CD4-positive, alpha-beta T cell treated with Interleukin-6 at 100 ng/mL for 8 hours (primary cell): ENCODE measurements around the gene GAB2.
"Not testable (repeated sequence)": the region's sequence is repeated elsewhere in the genome, so short reads cannot be mapped to it uniquely, and the experiment has no call there.

Experiments
- DNase-seq: peaks from one replicate; pipeline ENCODE4 v3.0.0-alpha.2; 2020; ENCODE audit warnings: mixed read lengths, low spot score

The GAB2 gene

GRCh38 chr11:78313181-78313795 is 104.3 kb downstream of the GAB2 start:
- DNase-seq: no peak

- no peak for DNase-seq
Observed at GRCh38 chr11:78312712-78313111, 104.9 kb downstream of the GAB2 start.

DNA sequence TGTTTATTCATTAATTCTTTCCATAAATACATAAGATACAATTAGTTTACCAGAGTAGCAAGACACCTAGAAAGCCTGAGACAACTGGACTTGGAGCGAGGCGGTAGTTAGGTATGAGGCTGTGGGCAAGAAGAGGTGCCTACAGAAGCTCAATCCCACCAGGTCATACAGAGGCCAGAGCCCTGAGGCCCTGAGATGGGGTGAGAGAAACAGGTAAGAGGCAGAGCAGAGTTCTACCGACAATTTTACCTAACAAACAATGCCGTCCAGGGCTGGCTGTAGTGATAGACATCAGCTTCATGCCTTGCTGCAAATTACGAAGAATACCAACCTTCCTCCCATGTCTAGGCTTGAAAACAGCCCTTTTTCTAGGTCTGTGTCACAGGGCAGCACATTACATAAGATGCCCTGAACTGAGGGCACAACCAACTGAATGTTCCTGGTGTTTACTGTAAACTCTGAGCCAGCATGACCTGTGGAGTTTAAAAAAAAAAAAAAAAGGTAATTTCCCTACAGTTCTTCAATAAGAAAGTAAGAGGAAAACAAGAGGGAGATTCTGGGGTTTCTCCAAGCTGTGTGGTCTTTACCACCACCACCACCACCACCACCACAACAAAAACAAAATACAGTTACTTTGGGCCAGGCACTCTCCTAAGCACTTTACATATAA is 105.8 kb downstream of the GAB2 start:
- DNase-seq: no peak

DNA sequence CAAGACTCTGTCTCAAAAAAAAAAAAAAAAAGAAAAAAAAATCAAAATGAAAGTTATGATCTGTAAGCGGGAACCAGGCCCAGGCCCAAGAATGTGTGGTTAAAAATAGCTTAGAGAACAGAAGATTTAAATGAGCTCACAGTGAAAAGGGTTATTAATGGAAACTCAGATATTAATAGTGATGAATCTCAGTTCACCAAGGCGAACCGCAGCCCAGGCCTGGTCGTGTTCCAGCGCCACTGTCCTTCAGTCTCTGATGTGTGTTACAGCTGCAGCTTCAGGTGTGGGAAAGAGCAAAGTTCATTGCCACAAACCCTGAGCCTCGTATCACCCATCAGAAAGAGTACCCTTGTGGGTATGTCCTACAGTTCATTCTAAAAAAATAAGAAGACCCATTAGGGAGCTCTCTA is 107.1 kb downstream of the GAB2 start:
- DNase-seq: no peak

DNA sequence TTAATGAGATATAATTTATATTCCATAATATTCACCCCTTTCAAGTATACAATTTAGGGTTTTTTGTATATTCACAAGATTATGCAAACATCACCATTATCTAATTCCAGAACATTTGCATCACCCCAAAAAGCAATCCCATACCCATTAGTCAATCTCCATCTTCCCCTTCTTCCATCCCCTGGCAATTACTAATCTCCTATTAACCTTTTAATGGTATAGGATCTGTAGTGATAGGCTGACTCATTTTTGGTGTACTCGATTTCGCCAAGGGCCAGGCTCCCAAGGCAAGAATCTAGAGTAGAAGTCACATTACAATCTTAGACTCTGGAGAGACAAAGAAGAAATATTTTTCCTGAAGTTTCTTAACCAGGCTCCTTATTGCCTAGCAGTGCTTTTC is 113.4 kb downstream of the GAB2 start:
- DNase-seq: no peak

DNA sequence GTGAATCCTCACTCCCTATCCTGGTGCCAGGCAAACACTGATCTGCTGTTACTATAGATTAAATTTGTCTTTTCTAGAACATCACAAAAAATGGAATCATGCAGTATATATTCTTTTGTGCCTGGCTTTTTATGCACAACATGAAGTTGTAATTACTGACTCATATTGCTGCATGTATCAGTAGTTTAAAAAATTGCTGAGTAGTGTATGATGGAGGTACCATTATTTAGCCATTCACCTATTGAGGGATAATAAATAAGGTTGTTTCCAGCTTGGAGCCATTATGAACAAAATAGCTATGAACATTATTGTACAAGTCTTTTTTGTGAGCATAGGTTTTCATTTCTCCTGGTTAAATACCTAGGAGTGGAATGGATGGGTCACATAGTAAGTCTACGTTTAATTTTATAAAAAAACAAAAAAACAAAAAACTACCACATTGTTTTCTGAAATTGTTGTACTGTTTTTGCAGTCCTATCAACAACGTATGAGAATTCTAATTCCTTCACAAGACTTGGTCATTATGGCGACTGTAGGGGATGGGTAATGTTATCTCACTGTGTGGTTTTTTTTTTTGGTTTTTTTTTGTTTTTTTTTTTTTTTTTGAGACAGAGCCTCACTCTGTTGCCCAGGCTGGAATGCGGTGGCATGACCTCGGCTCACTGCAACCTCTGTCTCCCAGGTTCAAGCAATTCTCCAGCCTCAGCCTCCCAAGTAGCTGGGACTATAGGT is 117.3 kb downstream of the GAB2 start:
- no peak for DNase-seq

- no peak for DNase-seq
Observed at GRCh38 chr11:78299000-78299710, 118.5 kb downstream of the GAB2 start.

DNA sequence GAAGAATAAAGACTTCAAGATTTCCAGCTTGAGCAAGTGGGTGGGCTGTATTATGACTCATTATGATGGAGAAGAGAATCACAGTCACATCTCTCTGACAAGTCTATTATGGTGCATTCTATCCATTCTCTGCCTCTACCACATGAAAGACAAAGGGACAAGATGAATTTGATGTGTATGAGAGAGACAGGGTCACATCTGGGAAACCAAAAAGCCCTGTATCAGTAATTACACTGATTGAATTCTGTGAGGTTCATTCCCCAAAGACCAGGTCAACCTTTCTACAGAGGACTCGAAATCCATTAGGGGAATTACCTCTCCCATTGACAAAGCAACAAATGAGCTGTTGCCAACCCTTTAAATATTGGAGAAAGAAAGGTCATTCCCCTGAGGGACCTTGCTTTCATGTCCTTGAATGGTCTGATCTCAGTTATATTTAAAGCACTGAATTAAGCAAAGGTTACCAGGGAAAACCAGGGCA is 119.3 kb downstream of the GAB2 start:
- no peak for DNase-seq

GRCh38 chr11:78295991-78296930 is 121.4 kb downstream of the GAB2 start:
- no peak for DNase-seq

- DNase-seq: no peak
Observed at GRCh38 chr11:78295347-78295746, 122.3 kb downstream of the GAB2 start.

DNA sequence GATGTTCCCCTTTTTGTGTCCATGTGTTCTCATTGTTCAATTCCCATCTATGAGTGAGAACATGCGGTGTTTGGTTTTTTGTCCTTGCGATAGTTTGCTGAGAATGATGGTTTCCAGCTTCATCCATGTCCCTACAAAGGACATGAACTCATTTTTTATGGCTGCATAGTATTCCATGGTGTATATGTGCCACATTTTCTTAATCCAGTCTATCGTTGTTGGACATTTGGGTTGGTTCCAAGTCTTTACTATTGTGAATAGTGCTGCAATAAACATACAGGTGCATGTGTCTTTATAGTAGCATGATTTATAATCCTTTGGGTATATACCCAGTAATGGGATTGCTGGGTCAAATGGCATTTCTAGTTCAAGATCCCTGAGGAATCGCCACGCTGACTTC is 123.5 kb downstream of the GAB2 start:
- not testable (repeated sequence) for DNase-seq

DNA sequence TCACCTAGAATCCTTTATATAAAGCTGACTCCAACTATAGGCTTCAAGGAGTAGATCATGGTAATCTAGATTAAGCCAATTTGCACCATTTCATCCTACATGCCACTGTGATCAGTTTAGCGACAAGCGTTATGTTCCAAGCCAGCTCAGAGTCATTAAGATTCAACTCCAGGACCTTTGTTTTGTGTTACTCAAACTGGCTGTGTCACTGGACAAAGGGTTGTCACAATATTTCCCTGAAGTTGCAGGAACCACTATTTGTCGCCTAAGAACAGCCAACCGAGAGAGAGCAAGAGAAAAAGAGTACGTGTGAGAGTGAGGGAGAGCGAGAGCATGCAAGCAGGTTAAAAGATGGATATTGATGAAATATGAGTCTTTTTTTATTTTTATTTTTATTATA is 124.1 kb downstream of the GAB2 start:
- no peak for DNase-seq

- peak; percentile 12 for DNase-seq
Observed at GRCh38 chr11:78292109-78292803, 125.4 kb downstream of the GAB2 start.

GRCh38 chr11:78291503-78292108 is 126.0 kb downstream of the GAB2 start:
- DNase-seq: no peak

DNA sequence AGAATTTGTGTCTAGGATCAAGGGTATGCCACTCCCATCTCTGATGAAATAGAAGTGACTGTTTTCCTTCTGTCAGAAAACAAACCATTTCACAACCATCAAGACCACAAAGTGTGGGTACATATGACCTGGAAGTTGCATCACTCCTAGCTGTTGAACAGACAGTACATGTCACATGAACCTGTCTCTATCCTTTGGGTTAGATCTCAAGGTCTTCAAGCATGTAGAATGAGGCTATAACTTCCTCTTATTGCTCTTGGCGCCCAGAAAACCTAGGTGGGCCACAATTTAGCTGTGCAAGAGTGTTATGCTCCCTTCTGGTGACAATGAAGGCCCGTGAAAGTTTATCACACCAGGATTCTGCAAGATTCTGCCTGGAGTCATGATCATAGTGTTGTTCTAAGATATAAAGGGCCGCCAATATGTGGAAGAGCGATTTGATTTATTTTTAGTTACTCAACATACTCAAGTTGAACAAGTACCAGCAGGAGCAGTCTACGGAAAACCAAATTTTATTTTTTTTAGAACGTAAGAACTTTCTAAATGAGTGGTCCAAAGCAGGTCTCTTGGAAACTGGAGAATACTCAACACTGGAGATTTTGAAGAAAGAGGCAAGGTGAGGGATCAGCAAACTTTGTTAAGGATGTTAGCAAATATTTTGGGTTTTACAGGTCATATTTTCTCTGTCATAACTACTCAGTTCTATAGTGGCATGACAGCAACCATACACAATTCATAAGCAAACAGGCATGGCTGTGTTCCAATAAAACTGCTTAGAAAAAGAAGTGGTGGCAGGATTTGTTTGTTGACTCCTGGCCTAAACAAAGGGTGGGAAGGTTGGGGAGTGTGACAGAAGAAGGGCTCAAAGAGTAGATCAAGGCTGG is 127.1 kb downstream of the GAB2 start:
- DNase-seq: no peak

DNA sequence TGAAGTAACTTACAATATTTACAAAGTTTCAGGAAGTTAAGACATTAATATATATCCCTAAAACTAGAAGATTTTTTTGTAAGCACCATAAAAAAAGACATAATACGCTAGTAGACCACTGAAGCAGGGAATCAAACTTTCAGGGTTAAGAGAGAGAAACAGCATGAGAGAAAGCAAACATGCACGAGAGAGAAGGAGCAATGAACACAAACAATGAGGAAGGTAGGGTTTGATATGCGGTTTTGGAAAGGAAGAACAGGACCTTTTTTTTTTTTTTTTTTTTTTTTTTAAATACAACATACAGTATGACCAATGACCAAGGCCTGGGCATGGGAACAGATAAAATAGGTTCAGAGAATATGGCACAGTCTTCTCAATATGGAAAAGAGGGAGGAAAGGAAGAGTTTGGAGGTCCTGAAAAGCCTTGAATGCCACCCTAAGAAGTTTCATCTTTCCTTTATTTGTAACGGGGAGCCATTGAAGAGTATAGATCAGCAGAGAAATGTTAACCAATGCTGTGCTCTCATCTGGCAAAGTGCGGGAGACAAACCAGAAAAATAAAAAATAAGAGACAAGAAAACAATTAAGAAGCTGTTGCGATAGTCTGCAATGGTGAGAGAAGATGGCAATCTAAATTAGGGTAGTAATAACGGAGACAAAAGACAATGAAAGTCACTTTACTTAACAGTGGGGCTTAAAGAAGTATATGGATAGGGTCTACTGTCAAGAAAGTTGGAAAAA is 127.9 kb downstream of the GAB2 start:
- no peak for DNase-seq

DNA sequence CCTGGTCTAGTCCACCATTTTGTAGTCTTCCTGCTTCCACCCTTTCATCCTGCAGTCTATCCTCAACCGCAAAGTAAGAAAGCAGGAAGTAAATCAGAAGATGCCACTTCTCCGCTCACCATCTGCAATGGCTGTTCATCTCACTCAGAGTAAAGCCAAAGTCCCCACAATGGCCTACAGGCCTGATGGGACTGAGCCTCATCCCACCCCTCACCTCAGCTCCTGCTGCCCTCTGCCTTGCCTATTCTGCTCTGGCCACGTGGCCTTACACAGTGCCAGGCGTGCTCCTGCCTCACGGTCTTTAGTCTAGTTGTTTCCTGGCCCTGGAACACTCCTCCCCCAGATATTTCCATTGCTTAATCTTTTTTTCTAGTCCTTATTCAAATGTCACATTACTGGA is 133.4 kb downstream of the GAB2 start:
- DNase-seq: no peak

DNA sequence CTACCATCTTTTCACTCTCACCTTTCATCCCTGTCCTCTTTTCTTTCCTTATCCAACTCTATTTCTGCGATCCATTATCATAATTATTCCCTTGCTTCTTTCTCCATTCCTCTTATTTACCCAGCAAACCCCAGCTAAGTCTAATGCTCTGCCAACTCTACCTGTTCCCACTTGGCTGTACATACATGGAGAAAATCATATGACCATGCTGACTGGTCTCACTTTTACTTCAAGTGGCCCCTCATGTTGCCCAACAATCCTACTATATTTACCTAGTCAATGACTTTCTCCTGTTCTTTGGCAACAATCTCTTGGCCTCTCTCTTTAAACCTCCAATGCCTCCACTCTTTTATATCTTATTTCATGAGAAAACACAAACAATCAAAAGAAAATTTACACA is 134.8 kb downstream of the GAB2 start:
- DNase-seq: no peak

DNA sequence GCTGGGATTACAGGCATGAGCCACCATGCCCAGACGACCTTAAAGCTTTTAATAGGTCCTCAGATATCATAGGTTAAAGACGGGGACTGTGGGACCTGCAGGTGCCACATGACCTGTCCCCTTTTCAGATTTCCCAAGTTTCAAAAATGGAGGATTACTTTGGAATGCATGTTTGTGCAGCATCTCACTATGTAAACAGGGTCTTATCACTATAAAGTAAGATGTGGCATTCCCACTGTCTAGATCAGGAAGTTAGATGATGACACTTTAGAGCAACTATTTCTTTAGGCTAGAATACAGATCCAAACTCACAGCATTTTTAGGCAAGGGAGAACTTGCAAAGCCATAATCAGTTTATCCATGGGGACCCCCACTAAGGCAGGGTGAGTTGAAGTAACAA is 136.1 kb downstream of the GAB2 start:
- no peak for DNase-seq
